Esophagus muscularis mucosa (tissue), 4 donors: ENCODE measurements around the gene MDGA2.

ENCODE experiments used
- EP300 ChIP-seq: sonication (generic); formaldehyde crosslinking; IDR thresholded peaks from one replicate; pipeline ENCODE4 v1.6.1; 2017; ENCODE audit warnings: antibody characterized with exemption
- POLR2A ChIP-seq: fragments of 450-650 bp; IDR thresholded peaks from one replicate; pipeline ENCODE4 v1.6.1; 2017; ENCODE audit warnings: antibody characterized with exemption, moderate library complexity, mild to moderate bottlenecking, low read depth
- POLR2AphosphoS5 ChIP-seq, 2 donors: sonication (generic); formaldehyde crosslinking; IDR thresholded peaks; one replicate each; pipeline ENCODE4 v1.6.1; 2017; ENCODE audit warnings: antibody characterized with exemption in 2 of 2
- TF ChIP-seq, protein P1 (sequence below), 3 experiments: fragments of 200-600 bp in 2 of 3; fragments of 450-650 bp in 1 of 3; sonication (generic) in 2 of 3; IDR thresholded peaks; one replicate each; pipeline ENCODE4 v1.5.1; 2017 to 2019; ENCODE audit warnings: antibody characterized with exemption in 3 of 3, mild to moderate bottlenecking in 2 of 3, moderate library complexity in 1 of 3

GRCh38 chr14:47425302-47425701, 250.1 kb downstream of the MDGA2 start:
- TF ChIP-seq, protein P1, sequence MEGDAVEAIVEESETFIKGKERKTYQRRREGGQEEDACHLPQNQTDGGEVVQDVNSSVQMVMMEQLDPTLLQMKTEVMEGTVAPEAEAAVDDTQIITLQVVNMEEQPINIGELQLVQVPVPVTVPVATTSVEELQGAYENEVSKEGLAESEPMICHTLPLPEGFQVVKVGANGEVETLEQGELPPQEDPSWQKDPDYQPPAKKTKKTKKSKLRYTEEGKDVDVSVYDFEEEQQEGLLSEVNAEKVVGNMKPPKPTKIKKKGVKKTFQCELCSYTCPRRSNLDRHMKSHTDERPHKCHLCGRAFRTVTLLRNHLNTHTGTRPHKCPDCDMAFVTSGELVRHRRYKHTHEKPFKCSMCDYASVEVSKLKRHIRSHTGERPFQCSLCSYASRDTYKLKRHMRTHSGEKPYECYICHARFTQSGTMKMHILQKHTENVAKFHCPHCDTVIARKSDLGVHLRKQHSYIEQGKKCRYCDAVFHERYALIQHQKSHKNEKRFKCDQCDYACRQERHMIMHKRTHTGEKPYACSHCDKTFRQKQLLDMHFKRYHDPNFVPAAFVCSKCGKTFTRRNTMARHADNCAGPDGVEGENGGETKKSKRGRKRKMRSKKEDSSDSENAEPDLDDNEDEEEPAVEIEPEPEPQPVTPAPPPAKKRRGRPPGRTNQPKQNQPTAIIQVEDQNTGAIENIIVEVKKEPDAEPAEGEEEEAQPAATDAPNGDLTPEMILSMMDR (IDR thresholded peaks at IDR 0.05), result no peak
- TF ChIP-seq POLR2A (no peak), POLR2AphosphoS5 (IDR thresholded peaks at IDR 0.05) (no peak), EP300 (no peak)
